GM18508 (cell line): ENCODE results near the gene DCLK1.
"Not testable (repeated sequence)": the region's sequence is repeated elsewhere in the genome, so short reads cannot be mapped to it uniquely, and the experiment has no call there.

ENCODE experiments used
- ATAC-seq: cut with Tn5 transposase; IDR thresholded peaks from one replicate; pipeline ENCODE4 v1.9.1; 2021; ENCODE audit warnings: moderate number of reproducible peaks; ENCODE audit not compliant: insufficient read depth, unreplicated experiment

Gene DCLK1

DNA sequence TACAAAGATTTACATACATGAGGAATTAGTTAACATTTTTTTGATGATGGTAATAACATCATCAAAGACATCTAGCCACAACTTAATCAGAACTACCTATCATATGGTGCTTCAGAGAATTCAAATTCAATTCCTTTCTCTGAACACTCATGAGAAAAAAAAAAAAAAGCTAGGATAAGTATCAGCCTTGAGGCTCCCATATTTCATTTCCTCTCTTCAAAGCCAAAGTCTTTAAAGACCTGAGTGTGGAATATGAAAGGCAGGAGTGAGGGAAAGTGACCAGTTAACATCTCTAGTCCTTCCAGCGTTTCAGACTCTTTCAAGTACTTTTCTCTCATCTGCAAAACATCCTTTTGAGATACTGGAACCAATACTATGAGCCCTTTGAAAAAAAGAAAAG is 137.5 kb downstream of the DCLK1 start:
- no peak for ATAC-seq

DNA sequence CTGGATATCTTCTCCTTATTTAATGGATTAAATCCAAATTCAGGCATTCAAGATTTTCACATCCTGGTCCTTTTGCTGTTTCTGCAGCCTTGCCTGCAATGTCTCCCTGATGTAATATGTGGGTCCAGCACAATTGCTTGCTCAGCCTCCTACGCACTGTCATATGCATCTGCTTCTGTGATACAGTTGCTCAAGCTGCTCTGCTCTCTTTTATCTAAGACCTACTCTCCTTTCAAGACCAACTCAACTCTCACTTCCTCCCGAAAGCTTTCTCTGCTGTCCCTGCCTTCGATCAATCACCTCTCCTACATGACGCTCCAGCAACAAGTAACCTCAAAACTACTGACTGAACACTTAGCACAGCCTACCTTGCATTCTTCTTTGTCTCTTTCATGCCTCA is 138.2 kb downstream of the DCLK1 start:
- no peak for ATAC-seq

DNA sequence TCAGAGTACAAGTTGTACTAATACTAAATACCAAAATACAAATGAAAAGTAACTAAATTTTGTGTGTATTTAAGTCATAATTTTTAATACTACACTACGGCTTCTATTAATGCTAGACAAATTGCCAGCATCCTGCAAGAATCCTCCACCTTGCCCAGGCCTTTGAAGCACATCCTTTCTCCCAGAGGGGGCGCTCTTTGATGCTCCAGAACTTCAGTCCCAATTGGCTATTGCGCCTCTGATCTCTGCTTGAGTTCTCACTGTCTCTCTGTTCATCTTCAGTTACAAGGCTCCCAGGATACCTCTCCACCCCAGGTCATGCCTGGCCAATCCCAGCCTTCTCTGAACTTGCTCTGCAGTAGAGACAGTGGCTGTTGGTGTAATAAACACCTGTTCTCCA is 141.0 kb downstream of the DCLK1 start:
- no peak for ATAC-seq

DNA sequence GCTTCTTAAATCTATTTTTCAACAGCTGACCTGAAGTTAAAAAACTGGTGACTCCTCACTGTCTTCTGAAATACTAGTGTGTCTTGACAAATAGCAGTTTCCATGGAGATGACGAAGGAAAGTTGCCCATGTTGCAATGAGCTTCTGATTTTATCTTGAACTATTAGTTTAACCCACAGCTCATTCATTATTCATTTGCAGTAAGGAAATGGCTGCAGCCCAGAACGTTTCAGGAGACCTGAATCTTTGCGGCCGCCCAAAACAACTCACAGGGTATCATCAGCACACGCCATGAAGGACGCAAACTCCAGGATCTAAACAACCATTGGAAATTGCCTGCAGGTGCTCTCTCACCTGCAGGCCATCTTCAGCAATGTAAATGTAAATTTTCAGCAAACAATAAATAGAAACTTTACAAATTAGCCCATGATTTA is 142.5 kb downstream of the DCLK1 start:
- ATAC-seq = no peak

DNA sequence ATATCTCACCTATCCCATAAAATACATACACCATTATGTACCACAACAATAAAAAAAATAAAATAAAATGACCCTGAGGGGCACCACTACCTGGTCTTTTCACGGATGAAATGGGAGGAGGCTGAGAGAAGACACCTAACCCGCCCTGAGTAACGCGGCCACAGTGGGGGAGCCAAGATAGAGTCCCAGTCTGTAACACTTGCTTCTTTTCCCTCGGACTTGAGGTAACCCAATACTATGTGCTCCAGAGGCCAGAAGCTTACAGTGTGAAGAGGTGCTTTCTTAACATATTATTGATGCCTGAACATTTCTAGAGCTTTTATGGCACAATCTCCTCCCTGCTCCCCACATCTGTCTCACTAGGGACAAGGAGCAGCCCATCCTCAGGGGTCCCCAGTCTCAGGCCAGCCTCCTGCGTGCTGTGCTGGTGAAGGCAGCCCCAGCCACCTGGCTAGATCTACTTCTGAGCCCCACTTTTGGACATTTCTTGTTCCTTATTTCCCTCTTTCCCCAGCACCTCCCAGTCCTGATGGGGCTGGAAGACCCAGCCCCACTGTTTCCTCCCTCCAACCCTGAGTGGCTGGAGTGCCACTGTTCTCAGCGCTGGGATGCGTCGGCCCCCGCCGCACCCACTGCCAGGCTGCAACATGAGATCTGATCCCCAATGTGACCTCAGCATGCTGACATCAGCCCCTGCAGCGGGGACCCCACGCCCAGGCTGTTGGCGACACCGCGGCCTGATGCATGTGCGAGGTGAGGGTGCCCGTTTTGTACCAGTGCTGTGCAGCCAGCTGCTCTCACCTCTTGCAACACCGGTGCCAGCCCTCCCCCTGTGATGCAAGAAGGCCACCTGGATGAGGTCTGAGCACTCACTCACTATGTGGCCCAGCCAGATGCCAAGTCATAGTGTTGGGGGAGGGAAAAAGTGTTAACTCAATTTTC is 143.3 kb downstream of the DCLK1 start:
- no peak for ATAC-seq

GRCh38 chr13:35984776-35985453 is 146.3 kb downstream of the DCLK1 start:
- ATAC-seq = no peak

GRCh38 chr13:35984287-35984686 is 146.9 kb downstream of the DCLK1 start:
- no peak for ATAC-seq

DNA sequence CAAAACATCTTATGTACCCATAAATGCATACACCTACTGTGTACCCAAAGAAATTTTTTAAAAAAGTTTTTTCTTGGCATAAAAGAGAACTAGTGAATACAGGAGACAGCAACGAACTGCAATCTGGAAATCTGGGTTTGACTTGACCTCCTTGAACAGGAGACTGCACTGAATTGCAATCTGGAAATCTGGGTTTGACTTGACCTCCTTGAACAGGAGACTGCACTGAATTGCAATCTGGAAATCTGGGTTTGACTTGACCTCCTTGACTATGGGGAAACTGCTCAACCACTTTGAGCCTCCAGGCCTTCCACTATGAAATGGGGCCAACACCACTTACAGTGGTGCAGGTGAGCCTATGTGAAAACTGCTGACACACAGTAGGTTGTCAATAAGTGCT is 147.5 kb downstream of the DCLK1 start:
- ATAC-seq = not testable (repeated sequence)

- ATAC-seq = no peak
Observed at GRCh38 chr13:35983206-35983605, 148.0 kb downstream of the DCLK1 start.

DNA sequence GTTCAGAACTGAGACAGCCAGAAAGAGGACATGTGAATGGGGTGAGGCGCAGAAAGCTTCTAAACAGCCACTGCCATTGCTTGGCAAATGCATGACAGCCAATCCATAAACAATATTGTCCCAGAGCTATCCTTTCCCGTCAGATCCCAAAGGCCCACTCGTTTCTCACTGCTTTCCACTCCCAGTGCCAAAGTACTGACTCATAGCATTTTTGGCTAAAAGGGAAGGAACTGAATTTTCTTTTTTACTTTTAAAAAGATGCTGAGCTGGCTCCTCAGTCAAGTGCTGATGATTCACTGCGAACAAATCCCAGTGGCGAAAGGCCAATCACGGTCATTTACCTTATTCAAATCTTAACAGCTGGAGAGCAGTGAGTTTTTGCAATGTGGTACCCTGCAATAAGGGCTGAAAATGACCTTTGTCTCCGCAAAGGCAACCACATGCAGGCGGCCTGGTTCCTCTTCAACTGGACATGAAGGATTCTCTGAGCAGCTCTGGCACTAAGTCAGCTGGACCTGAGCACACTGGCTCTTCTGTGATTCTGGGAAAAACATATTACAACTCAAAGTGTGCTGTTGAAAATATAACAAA is 151.7 kb downstream of the DCLK1 start:
- no peak for ATAC-seq

- no peak for ATAC-seq
Observed at GRCh38 chr13:35978607-35979316, 152.4 kb downstream of the DCLK1 start.

- no peak for ATAC-seq
Observed at GRCh38 chr13:35977060-35977459, 154.1 kb downstream of the DCLK1 start.

GRCh38 chr13:35976126-35976525 is 155.1 kb downstream of the DCLK1 start:
- no peak for ATAC-seq

- ATAC-seq = not testable (repeated sequence)
Observed at GRCh38 chr13:35966951-35967350, 164.2 kb downstream of the DCLK1 start.

DNA sequence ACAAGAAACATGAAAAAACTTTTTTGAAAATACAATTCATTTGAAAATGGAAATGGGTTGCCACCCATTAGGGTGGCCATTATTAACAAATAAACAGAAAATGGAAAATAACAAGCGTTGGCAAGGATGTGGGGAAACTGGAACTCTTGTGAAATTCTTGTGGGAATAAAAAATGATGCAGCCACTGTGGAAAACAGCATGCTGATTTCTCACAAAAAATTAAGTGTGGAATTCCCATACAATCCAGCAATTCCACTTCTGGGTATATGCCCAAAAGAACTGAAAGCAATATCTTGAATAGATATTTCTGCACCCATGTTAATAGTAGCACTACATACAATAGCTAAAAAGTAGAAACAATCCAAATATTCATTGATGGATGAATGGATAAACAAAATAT is 165.2 kb downstream of the DCLK1 start:
- ATAC-seq = no peak

DNA sequence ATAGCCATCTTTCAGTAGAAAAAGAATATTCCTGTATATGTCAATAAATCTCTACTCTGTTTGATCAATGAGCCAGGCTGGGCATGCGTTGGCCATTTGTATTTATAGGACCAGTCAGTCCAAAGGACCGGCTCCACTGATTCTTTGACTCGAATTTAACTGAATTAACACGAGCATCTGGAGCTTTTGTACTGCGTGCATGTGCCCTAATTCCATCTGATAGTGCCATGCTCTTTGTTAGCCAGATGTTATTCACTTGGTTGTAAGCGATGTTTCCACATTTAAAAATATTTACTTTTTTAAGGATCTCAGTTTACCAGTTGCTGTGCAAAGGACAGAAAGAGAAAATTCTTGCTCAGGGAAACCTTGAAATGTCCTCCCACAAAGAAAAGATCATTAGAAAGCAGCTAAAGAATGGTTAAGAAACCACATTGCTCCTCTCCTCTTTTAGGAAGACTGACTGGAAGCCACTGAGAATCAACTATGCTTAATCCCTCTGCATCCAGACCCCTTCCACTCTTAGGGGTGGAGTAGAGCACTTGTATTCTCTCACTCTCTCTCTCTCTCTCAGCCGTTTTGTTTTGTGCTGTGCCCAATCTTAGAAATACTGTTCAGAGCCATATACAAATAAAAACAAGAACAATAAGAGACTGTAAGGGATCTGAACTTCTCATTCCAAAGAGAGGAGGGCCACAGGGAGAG is 165.8 kb downstream of the DCLK1 start:
- ATAC-seq = no peak

DNA sequence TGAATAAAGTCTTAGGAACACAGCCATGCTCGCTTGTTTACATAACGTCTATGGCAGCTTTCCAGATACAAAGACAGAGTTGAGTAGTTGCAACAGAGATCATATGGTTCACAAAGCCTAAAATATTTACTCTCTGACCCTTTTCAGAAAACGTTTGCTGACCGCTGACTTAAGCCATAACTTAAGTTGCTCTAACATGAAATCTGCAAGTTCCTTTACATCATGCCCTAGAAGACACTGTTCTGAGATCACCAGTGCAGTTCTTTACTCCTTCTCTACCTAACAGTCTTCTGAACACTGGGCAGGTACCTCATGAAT is 166.4 kb downstream of the DCLK1 start:
- no peak for ATAC-seq

DNA sequence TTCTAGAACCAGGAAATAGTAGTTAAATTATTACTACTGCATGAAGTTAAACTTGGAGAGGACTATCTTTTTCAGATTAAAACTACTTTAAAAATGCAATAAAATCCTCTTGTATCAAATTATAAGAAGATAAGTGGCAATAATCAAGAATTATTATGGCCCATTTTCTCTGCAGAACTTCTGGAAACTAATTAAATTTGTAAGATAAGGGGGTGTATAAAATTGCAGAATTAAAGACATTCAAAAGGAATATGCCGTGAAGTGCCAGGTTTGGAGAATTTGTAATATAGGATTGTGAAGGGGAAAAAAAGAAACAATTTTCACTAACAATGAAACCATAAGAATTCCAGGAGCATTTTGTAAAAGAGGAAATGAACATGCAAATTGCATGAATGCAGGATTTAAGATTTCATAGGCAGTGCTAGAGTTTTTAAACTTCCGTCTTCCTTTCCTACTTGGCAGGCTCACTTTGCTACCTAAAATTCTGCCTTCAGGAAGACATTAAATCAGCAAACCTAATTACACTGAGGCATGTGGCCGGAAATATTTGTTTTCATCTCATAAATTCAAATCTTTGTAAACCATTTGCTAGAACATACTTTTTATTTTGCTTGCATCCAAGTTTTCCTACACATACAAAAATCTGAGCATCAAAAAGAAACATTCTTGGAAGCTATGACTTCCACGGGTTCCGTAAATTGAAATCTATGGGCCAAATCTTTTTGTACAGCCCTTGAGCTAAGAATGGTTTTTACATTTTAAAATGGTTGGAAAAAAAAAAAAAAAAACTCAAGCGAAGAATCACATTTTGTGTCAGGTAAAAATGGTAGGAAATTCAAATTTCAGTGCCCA is 166.9 kb downstream of the DCLK1 start:
- ATAC-seq = no peak
